Left renal pelvis (tissue), 4 donors: ENCODE data around the gene SYNPO2. TPM values are rescaled to one million over a fixed set of nuclear protein-coding genes. Genes with fewer than 3 reads are reported as not detected.
"Not testable (repeated sequence)": the region's sequence is repeated elsewhere in the genome, so short reads cannot be mapped to it uniquely, and the experiment has no call there.

Experiments used
- DNase-seq, 4 donors: peaks; one replicate each; pipeline ENCODE4 v3.0.0-alpha.2; 2013; ENCODE audit warnings: low read depth in 4 of 4, low spot score in 3 of 4
- polyA plus RNA-seq, 4 donors: library from polyadenylated mRNA; unstranded; fragments of 120-200 nt; gene quantifications; one replicate each; pipeline ENCODE4 v1.2.1, GENCODE V29; 2013; ENCODE audit not compliant: insufficient read length in 4 of 4

The SYNPO2 gene
- polyA plus RNA-seq, 4 donors, result 4.6 to 28.2 (median 14.5) TPM

GRCh38 chr4:119028296-119028695, 139.6 kb downstream of the SYNPO2 start:
- DNase-seq, result no peak

- no peak for DNase-seq
Observed at GRCh38 chr4:119029847-119030535, 141.3 kb downstream of the SYNPO2 start.

- no peak for DNase-seq
Observed at GRCh38 chr4:119030536-119030890, 141.9 kb downstream of the SYNPO2 start.

GRCh38 chr4:119031218-119031617, 142.6 kb downstream of the SYNPO2 start:
- DNase-seq, result no peak

GRCh38 chr4:119032921-119033685, 144.4 kb downstream of the SYNPO2 start:
- no peak for DNase-seq

DNA sequence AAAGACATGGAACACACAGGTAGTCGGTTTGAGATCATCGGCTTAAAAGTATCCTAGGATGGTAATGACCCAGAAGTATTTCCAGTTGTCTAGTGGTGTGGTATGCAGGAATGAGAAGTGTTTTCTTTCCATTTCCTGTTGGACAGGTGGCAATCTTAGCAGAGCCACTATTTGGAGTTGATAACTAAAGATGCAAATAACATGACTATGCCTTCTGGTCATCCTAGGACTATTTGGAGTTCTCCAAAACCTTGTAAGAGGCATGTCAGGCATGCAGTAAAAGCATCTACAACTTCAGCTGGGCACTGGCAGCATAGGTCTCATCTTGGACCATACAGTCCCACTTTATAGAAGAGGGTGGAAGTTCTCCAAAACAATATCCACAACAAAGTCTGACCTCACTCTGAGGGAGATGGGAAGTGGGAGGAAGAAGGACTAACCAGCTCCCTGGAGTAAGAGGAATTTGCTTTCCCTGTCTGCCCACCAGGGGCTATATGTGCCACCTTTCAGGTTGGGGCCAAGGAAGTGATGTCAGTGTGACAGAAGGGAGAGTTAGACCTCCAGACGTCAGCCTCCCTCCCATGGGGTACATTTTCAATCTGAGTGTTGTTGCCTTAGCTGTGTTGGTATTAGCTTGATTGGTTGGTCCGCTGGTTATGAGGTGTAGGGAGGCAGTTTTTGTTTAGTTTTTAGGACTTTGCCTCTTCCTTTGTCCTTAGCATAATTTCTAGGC, 145.8 kb downstream of the SYNPO2 start:
- no peak for DNase-seq

GRCh38 chr4:119035951-119036737, 147.5 kb downstream of the SYNPO2 start:
- DNase-seq, result no peak

DNA sequence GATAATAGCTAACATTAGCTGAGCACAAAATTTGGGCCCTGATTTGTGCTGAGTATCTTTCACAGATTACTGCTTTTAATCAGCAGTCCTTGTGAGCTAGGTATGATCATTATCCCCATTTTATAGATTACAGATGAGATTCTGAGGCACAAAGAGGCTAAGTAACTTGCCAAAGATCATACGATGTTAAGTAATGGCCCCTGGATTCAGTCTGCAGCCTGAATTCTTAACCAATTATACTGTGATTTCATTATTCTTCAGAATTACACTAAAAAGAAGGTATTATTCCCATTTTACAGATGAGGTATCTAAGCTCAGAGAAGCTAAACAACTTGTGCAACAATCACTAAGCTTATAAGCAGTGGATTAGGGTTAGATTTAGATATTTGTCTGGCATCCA, 149.1 kb downstream of the SYNPO2 start:
- no peak for DNase-seq

GRCh38 chr4:119038116-119038841, 149.6 kb downstream of the SYNPO2 start:
- DNase-seq, result no peak

- no peak for DNase-seq
Observed at GRCh38 chr4:119039160-119039559, 150.5 kb downstream of the SYNPO2 start.

- DNase-seq, result no peak
Observed at GRCh38 chr4:119039779-119040178, 151.1 kb downstream of the SYNPO2 start.

- no peak for DNase-seq
Observed at GRCh38 chr4:119040261-119040660, 151.6 kb downstream of the SYNPO2 start.

GRCh38 chr4:119040694-119041185, 152.1 kb downstream of the SYNPO2 start:
- no peak for DNase-seq

DNA sequence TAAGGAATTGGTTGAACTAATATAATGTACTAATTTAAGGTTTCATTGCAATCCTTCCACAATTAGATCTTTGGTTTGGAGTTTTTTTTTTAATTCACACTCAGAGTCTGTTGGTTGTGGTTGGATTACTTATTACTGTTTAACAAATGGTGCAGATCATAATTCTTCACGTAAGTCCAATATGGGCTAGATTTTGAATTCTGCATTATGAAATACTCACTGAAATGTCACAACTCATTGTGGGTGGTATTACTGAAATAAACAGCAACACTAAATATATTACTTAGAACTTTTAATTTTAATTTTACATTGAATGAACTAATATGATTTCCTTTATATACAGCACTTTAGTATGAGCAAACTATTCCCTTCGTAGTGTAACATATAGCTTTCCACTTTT, 152.7 kb downstream of the SYNPO2 start:
- DNase-seq, result no peak

DNA sequence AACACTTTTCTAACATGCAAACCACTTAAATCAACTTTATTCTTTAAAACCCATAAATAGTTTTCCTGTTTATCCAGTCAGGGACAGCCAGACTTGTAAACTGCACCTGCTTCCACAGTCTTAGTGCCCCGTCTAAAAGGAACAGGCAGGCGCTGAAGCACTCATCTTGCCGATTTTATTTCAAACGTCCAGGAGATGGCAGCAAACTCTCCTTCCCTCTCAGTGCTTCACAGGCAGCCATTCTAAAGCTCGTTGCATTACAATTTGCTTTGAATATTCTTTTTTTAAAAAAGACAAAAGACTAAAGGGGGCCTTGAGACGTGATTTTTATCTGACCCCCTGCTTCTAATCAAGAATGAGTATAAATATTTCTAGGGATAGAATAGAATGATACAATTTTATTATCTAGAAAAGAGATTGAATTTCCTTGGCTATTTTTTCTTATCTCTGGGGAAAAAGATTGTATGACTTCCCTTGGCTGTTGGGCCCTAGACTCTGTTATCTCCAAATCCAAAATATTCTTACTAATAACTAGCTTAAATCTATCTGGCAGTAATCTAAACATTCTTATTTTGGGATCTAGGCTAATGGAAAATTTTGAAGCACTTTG, 153.4 kb downstream of the SYNPO2 start:
- DNase-seq, result peak; percentile 60 to 70 (median 66)

DNA sequence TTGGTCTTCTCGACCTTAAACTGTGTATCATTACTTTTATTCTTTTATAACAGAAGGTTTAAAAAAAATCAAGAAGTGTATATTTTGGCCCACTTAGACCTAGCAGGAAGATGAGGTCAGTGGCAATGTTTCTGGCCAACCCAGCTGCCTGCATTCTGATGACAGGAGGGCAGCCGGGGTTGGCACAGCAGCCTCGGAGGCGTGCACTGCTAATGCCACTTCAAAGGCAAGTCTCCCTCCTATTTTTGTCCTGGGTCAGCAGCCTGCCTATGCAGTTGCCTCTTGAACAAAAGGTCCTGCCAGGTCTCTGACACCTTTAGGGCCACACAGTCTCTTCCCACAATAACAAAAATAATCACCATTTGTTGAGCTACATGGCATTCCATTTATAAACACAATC, 157.6 kb downstream of the SYNPO2 start:
- DNase-seq, result no peak

- DNase-seq, result not testable (repeated sequence)
Observed at GRCh38 chr4:119047059-119047458, 158.4 kb downstream of the SYNPO2 start.

DNA sequence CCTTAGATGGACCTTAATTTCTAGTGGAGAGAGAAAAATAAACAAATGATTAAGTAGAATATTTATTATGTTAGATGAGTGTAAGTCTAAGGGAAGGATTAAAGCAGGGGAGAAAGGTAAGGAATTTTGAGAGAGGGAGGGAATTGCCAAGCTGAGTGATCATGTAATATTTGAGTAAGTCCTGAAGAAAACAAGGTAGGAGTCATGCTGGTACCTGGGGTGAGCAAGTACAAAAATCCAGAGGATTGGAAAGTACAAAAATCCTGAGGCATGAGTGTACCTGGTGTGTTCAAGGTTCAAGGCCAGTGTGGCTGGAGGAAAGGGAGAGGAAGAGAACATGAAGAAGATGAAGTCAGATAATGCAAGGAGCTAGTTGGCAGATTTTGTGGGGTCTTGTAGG, 159.8 kb downstream of the SYNPO2 start:
- no peak for DNase-seq

DNA sequence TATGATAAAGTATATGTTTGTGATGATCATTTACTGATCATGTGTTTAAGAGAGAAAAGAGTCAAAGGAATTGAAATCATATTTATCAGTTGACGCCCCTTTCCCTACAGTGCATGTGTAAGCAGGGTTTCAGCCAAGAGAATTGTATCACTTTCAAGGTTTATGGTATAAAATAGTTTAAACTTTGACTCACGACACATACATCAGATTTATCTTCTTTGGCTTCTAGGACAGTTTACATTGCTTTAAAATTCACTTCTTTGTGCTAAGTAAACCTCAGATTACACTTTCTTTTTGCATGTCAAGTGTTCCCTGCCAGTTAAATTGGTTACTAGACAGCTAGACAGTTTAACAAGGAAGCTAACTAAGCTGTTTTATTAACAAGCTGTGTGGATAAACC, 160.7 kb downstream of the SYNPO2 start:
- DNase-seq, result no peak
